Neuronal stem cell (in vitro differentiated cells): ENCODE data around the gene TXNDC9.
"Not testable (repeated sequence)": the region's sequence is repeated elsewhere in the genome, so short reads cannot be mapped to it uniquely, and the experiment has no call there.

Source experiments
- DNase-seq: peaks from one replicate; pipeline ENCODE4 v3.0.0-alpha.2; 2013; ENCODE audit warnings: low spot score
- H2AFZ ChIP-seq: one replicate; pipeline ENCODE4 v1.6.1; 2013; ENCODE audit warnings: mild to moderate bottlenecking, low read length, inconsistent platforms
- H2AK5ac ChIP-seq: 2 replicates; pipeline ENCODE4 v1.6.1; 2013; ENCODE audit warnings: low read depth, mild to moderate bottlenecking, inconsistent platforms, low read length, moderate library complexity, mixed read lengths
- H2BK120ac ChIP-seq: 2 replicates; pipeline ENCODE4 v1.6.1; 2013; ENCODE audit warnings: low read depth, mild to moderate bottlenecking, inconsistent platforms, low read length, moderate library complexity, mixed read lengths
- H2BK12ac ChIP-seq: one replicate; pipeline ENCODE4 v1.6.1; 2013; ENCODE audit warnings: low read length, inconsistent platforms
- H2BK15ac ChIP-seq: 2 replicates; pipeline ENCODE4 v1.6.1; 2013; ENCODE audit warnings: mild to moderate bottlenecking, low read length, inconsistent platforms, mixed read lengths
- H2BK5ac ChIP-seq: one replicate; pipeline ENCODE4 v1.6.1; 2013; ENCODE audit warnings: inconsistent platforms, mild to moderate bottlenecking, low read length, moderate library complexity
- H3K14ac ChIP-seq: one replicate; pipeline ENCODE4 v1.6.1; 2013; ENCODE audit warnings: low read length, inconsistent platforms
- H3K18ac ChIP-seq: 2 replicates; pipeline ENCODE4 v1.6.1; 2013; ENCODE audit warnings: low read length, inconsistent platforms
- H3K23ac ChIP-seq: 2 replicates; pipeline ENCODE4 v1.6.1; 2013; ENCODE audit warnings: low read depth, mild to moderate bottlenecking, mixed read lengths, low read length, inconsistent platforms; ENCODE audit not compliant: poor library complexity
- H3K27ac ChIP-seq: replicated peaks from 3 replicates; pipeline ENCODE4 v1.5.1; 2013; ENCODE audit warnings: low read length, inconsistent platforms
- H3K27me3 ChIP-seq, 3 experiments: 2 replicates each; pipeline ENCODE4 v1.6.1; 2013; ENCODE audit warnings: low read length in 3 of 3, mild to moderate bottlenecking in 2 of 3, inconsistent platforms in 1 of 3, low read depth in 1 of 3, mixed read lengths in 1 of 3, moderate library complexity in 1 of 3; ENCODE audit not compliant: control insufficient read depth in 3 of 3, insufficient read depth in 3 of 3
- H3K36me3 ChIP-seq, 2 donors: replicated peaks in 1 of 2; 2 replicates each; pipeline ENCODE4 v1.6.1; 2013; ENCODE audit warnings: low read length in 2 of 2; ENCODE audit not compliant: control insufficient read depth in 2 of 2, insufficient read depth in 2 of 2
- H3K4ac ChIP-seq: 2 replicates; pipeline ENCODE4 v1.6.1; 2013; ENCODE audit warnings: inconsistent platforms, mild to moderate bottlenecking, low read length, moderate library complexity
- H3K4me1 ChIP-seq, 2 donors: 1 replicate in 1 of 2; 2 replicates in 1 of 2; pipeline ENCODE4 v1.6.1; 2013; ENCODE audit warnings: low read length in 2 of 2, low read depth in 1 of 2; ENCODE audit not compliant: control insufficient read depth in 2 of 2, insufficient read depth in 1 of 2
- H3K4me2 ChIP-seq: one replicate; pipeline ENCODE4 v1.6.1; 2013; ENCODE audit warnings: mild to moderate bottlenecking, low read length, inconsistent platforms; ENCODE audit not compliant: insufficient read depth, poor library complexity, severe bottlenecking
- H3K4me3 ChIP-seq, 2 donors: 2 replicates each; pipeline ENCODE4 v1.5.1; 2013; ENCODE audit warnings: low read length in 2 of 2, mild to moderate bottlenecking in 2 of 2, inconsistent platforms in 1 of 2, moderate library complexity in 1 of 2
- H3K79me1 ChIP-seq: one replicate; pipeline ENCODE4 v1.6.1; 2013; ENCODE audit warnings: low read depth, mild to moderate bottlenecking, inconsistent platforms, low read length, moderate library complexity
- H3K9ac ChIP-seq: one replicate; pipeline ENCODE4 v1.6.1; 2013; ENCODE audit warnings: mild to moderate bottlenecking, low read depth, low read length, inconsistent platforms; ENCODE audit not compliant: poor library complexity
- H3K9me3 ChIP-seq, 2 donors: replicated peaks in 1 of 2; 2 replicates each; pipeline versions ENCODE3 to v1.6.1; 2013; ENCODE audit warnings: low read length in 2 of 2, mild to moderate bottlenecking in 2 of 2, inconsistent platforms in 1 of 2, low read depth in 1 of 2, mixed read lengths in 1 of 2, moderate library complexity in 1 of 2; ENCODE audit not compliant: control insufficient read depth in 2 of 2, insufficient read depth in 1 of 2
- H4K8ac ChIP-seq: one replicate; pipeline ENCODE4 v1.6.1; 2013; ENCODE audit warnings: low read depth, mild to moderate bottlenecking, inconsistent platforms, low read length, moderate library complexity
- H4K91ac ChIP-seq: one replicate; pipeline ENCODE4 v1.6.1; 2013; ENCODE audit warnings: low read length, low read depth, mild to moderate bottlenecking, inconsistent platforms; ENCODE audit not compliant: poor library complexity
- WGBS, 2 donors: extraction: QIAGEN DNeasy Blood & Tissue Kit; methylation state at CpG; one replicate each; pipeline ENCODE4 v1.1.7; 2013; ENCODE audit warnings: missing lambda C conversion rate in 2 of 2, mixed read lengths in 1 of 2; ENCODE audit not compliant: insufficient read length in 2 of 2, insufficient replicate concordance in 1 of 2; ENCODE audit errors: extremely low coverage in 2 of 2; 5-methylcytosine and 5-hydroxymethylcytosine counted together

Gene TXNDC9

DNA sequence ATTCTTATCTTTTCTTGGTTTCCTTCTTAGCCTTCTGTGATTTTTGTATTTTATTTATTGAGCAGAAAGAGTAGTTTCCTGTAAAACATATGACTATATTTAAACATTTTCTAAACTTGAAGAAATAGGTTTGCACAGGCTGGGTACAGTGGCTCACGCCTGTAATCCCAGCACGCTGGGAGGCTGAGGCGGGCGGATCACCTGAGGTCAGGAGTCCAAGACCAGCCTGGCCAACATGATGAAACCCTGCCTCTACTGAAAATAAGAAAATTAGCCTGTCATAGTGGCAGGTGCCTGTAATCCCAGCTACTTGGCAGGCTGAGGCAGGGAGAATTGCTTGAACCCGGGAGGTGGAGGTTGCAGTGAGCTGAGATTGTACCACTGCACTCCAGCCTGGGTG lies 32.7 kb upstream of the TXNDC9 start:
- H3K27ac ChIP-seq, H3K4ac ChIP-seq, H3K9ac ChIP-seq, H3K14ac ChIP-seq, H3K79me1 ChIP-seq, H3K27me3 ChIP-seq, H3K4me3 ChIP-seq, H3K4me1 ChIP-seq, H2BK15ac ChIP-seq, H3K9me3 ChIP-seq, H4K91ac ChIP-seq, H3K23ac ChIP-seq, H4K8ac ChIP-seq, H2BK5ac ChIP-seq, H2BK120ac ChIP-seq, H3K4me2 ChIP-seq, DNase-seq, H2AK5ac ChIP-seq, H2BK12ac ChIP-seq, H3K18ac ChIP-seq, H2AFZ ChIP-seq: not testable (repeated sequence)
- H3K36me3 ChIP-seq: peaks cover 13 to 97% of the 10 kb centered on the region in 2 donors
- no CpG with 5 or more reads among the region's 5 CpGs for WGBS, 2 donors

DNA sequence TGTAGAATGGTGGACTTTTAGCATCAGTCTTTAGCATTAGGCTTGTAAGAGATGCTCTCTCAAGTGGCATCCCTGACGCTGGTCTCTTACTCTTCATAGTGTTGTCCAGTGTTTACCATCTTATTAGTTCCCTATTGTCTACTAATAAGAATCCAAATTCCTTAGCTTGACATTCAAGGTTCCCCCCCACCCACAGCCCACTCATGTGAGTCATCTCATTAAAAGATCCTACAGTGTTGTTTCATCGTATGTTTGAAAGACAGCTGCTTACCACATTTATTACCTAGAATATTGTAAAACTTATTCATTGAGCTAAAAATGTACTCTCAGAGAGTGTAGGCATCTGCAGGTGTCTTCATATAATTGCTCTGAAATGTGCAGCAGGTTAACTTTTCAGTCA lies 29.5 kb upstream of the TXNDC9 start:
- H4K91ac ChIP-seq: no peak overlapping the region
- H3K14ac ChIP-seq: no peak overlapping the region
- H3K36me3 ChIP-seq: peaks cover 11 to 94% of the 10 kb centered on the region in 2 donors
- H3K4me3 ChIP-seq: no peak overlapping the region
- no peak overlapping the region for H2BK15ac ChIP-seq
- WGBS, 2 donors: no CpG with 5 or more reads among the region's 2 CpGs
- no peak overlapping the region for H2AK5ac ChIP-seq
- no peaks in the 10 kb centered on the region for H3K4me1 ChIP-seq
- H2BK120ac ChIP-seq: no peak overlapping the region
- no peak overlapping the region for H3K23ac ChIP-seq
- no peaks in the 10 kb centered on the region for H3K79me1 ChIP-seq
- no peak overlapping the region for H2AFZ ChIP-seq
- no peak overlapping the region for H3K4ac ChIP-seq
- H3K27me3 ChIP-seq: no peaks in the 10 kb centered on the region
- no peak overlapping the region for H2BK5ac ChIP-seq
- no peak overlapping the region for H3K18ac ChIP-seq
- H4K8ac ChIP-seq: no peak overlapping the region
- H3K9ac ChIP-seq: no peak overlapping the region
- DNase-seq: no peak
- no peak overlapping the region for H2BK12ac ChIP-seq
- H3K27ac ChIP-seq: no peak overlapping the region
- no peaks in the 10 kb centered on the region for H3K9me3 ChIP-seq
- H3K4me2 ChIP-seq: no peak overlapping the region

- Histone ChIP-seq H3K4me3 (no peak overlapping the region), H3K79me1 (no peaks in the 10 kb centered on the region), H3K27me3 (no peaks in the 10 kb centered on the region), H4K91ac (no peak overlapping the region), H4K8ac (no peak overlapping the region), H3K4me1 (no peaks in the 10 kb centered on the region), H3K4me2 (no peak overlapping the region), H2AFZ (no peak overlapping the region), H3K4ac (no peak overlapping the region), H2BK15ac (no peak overlapping the region), H3K9me3 (no peaks in the 10 kb centered on the region), H3K9ac (no peak overlapping the region), H2BK12ac (no peak overlapping the region), H3K23ac (no peak overlapping the region), H3K18ac (no peak overlapping the region), H3K14ac (no peak overlapping the region), H2AK5ac (no peak overlapping the region), H3K27ac (no peak overlapping the region), H2BK5ac (no peak overlapping the region), H2BK120ac (no peak overlapping the region), H3K36me3 (peaks cover 0 to 20% of the 10 kb centered on the region in 2 donors)
- no peak for DNase-seq
These were observed 20.7 kb upstream of the TXNDC9 start for GRCh38 chr2:99356853-99357252.

DNA sequence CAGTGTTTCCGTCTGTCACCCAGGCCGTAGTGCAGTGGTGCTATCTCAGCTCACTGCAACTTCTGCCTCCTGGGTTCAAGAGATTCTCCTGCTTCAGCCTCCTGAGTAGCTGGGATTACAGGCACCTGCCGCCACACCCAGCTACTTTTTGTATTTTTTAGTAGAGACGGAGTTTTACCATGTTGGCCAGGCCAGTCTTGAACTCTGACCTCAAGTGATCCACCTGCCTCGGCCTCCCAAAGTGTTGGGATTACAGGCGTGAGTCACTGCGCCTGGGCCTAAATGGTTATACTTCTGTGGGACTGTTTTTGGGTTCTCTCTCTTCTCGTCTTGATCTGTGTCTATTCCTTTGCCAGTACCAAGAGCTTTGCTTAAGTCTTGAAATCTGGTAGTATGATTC lies 18.7 kb upstream of the TXNDC9 start:
- WGBS, 2 donors: no CpG with 5 or more reads among the region's 8 CpGs
- not testable (repeated sequence) for H4K91ac ChIP-seq, H3K79me1 ChIP-seq

More for the DNA sequence above, 18.7 kb upstream of the TXNDC9 start:
- H2BK5ac ChIP-seq, H3K18ac ChIP-seq, H2AK5ac ChIP-seq, H2BK120ac ChIP-seq, DNase-seq, H3K9ac ChIP-seq, H3K4ac ChIP-seq, H2BK12ac ChIP-seq, H3K36me3 ChIP-seq, H3K14ac ChIP-seq, H3K27ac ChIP-seq, H4K8ac ChIP-seq, H3K23ac ChIP-seq, H3K4me2 ChIP-seq, H3K9me3 ChIP-seq, H3K27me3 ChIP-seq, H2AFZ ChIP-seq, H3K4me1 ChIP-seq, H3K4me3 ChIP-seq, H2BK15ac ChIP-seq: not testable (repeated sequence)
